HEK293 (cell line): Measurements from ENCODE around the gene TPP2.

Source experiments
- TRIM28 ChIP-seq: IDR thresholded peaks from 2 replicates; pipeline ENCODE4 v1.6.1; 2011; ENCODE audit warnings: low read length, control low read depth, borderline replicate concordance
- ZNF140 ChIP-seq: fragments of 450-650 bp; formaldehyde crosslinking; IDR thresholded peaks from 2 replicates; pipeline ENCODE4 v1.5.1; 2016; ENCODE audit warnings: missing biosample characterization, missing genetic modification characterization
- ZNF266 ChIP-seq: fragments of 450-650 bp; formaldehyde crosslinking; IDR thresholded peaks from 2 replicates; pipeline ENCODE4 v1.5.1; 2016; ENCODE audit warnings: missing biosample characterization, missing genetic modification characterization, low read depth
- ZNF302 ChIP-seq: fragments of 450-650 bp; formaldehyde crosslinking; IDR thresholded peaks from 2 replicates; pipeline ENCODE4 v1.5.1; 2016; ENCODE audit warnings: missing biosample characterization, missing genetic modification characterization, low read depth
- ZNF423 ChIP-seq: fragments of 450-650 bp; formaldehyde crosslinking; IDR thresholded peaks from 2 replicates; pipeline ENCODE4 v1.5.1; 2016; ENCODE audit warnings: missing biosample characterization, missing genetic modification characterization
- ZNF558 ChIP-seq: fragments of 450-650 bp; formaldehyde crosslinking; IDR thresholded peaks from 2 replicates; pipeline ENCODE4 v1.5.1; 2016; ENCODE audit warnings: missing biosample characterization, missing genetic modification characterization
- ZNF792 ChIP-seq: fragments of 450-650 bp; formaldehyde crosslinking; IDR thresholded peaks from 2 replicates; pipeline ENCODE4 v1.5.1; 2016; ENCODE audit warnings: missing biosample characterization, missing genetic modification characterization
- TF ChIP-seq, protein P1 (sequence below): fragments of 450-650 bp; formaldehyde crosslinking; IDR thresholded peaks from 2 replicates; pipeline ENCODE4 v1.5.1; 2016; ENCODE audit warnings: missing biosample characterization, missing genetic modification characterization
- TF ChIP-seq, protein P2 (sequence below): sonication (generic); formaldehyde crosslinking; IDR thresholded peaks from 2 replicates; pipeline ENCODE4 v1.8.1; 2022; ENCODE audit warnings: mild to moderate bottlenecking, moderate library complexity, missing genetic modification reagents
- TF ChIP-seq, protein P3 (sequence below): fragments of 450-650 bp; formaldehyde crosslinking; optimal IDR thresholded peaks from 2 replicates; pipeline ENCODE3; 2016; ENCODE audit warnings: missing biosample characterization, mild to moderate bottlenecking, missing genetic modification characterization
- TF ChIP-seq, protein P4 (sequence below): fragments of 450-650 bp; formaldehyde crosslinking; conservative IDR thresholded peaks from 2 replicates; pipeline ENCODE4 v1.5.1; 2016; ENCODE audit warnings: low read depth, missing biosample characterization, missing genetic modification characterization
- TF ChIP-seq, protein P5 (sequence below): fragments of 450-650 bp; formaldehyde crosslinking; IDR thresholded peaks from 2 replicates; pipeline ENCODE4 v1.5.1; 2016; ENCODE audit warnings: missing biosample characterization, missing genetic modification characterization, borderline replicate concordance

DNA sequence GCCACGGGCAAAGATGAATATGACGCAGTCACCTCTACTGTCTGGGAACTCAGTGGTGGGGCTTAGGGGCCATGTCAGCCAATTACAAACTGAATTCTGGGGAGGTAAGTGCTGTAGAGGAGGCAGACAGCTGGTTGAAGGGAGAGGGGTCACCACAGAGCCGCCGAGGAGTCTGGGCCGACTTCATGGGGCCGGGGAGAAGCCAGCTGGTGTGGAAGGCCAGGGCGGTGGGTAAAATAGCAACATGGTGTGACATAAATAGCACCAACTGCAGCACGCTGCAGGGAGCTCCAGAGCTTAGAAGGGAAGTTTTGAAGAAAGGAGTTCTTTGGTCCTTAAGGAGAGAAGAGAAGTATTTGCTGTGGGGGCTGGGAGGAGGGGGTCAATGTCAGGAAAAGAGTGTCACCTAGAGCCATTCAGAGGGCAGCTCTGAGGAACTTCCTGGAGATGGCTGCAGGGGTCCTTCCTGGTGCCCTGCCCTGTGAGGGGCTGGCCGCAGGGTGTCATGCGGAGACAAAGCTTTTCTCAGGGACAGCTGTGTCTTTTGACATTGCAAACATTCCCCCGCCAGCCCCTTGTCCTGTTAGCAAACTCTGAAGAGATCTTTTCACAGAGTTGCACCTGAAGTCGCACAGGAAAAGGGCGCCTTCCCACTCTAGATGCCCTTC is 91.7 kb downstream of the TPP2 start:
- TF ChIP-seq ZNF140 (tag by site-specific recombination) (no peak), ZNF558 (tag by site-specific recombination) (no peak), ZNF792 (tag by site-specific recombination) (no peak), ZNF266 (no peak), ZNF302 (tag by site-specific recombination) (no peak), ZNF423 (no peak), TRIM28 (no peak)
- TF ChIP-seq, protein P1, sequence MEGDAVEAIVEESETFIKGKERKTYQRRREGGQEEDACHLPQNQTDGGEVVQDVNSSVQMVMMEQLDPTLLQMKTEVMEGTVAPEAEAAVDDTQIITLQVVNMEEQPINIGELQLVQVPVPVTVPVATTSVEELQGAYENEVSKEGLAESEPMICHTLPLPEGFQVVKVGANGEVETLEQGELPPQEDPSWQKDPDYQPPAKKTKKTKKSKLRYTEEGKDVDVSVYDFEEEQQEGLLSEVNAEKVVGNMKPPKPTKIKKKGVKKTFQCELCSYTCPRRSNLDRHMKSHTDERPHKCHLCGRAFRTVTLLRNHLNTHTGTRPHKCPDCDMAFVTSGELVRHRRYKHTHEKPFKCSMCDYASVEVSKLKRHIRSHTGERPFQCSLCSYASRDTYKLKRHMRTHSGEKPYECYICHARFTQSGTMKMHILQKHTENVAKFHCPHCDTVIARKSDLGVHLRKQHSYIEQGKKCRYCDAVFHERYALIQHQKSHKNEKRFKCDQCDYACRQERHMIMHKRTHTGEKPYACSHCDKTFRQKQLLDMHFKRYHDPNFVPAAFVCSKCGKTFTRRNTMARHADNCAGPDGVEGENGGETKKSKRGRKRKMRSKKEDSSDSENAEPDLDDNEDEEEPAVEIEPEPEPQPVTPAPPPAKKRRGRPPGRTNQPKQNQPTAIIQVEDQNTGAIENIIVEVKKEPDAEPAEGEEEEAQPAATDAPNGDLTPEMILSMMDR (tag by site-specific recombination), result no peak
- TF ChIP-seq, protein P2, sequence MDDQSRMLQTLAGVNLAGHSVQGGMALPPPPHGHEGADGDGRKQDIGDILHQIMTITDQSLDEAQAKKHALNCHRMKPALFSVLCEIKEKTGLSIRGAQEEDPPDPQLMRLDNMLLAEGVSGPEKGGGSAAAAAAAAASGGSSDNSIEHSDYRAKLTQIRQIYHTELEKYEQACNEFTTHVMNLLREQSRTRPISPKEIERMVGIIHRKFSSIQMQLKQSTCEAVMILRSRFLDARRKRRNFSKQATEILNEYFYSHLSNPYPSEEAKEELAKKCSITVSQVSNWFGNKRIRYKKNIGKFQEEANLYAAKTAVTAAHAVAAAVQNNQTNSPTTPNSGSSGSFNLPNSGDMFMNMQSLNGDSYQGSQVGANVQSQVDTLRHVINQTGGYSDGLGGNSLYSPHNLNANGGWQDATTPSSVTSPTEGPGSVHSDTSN, result no peak
- TF ChIP-seq, protein P3, sequence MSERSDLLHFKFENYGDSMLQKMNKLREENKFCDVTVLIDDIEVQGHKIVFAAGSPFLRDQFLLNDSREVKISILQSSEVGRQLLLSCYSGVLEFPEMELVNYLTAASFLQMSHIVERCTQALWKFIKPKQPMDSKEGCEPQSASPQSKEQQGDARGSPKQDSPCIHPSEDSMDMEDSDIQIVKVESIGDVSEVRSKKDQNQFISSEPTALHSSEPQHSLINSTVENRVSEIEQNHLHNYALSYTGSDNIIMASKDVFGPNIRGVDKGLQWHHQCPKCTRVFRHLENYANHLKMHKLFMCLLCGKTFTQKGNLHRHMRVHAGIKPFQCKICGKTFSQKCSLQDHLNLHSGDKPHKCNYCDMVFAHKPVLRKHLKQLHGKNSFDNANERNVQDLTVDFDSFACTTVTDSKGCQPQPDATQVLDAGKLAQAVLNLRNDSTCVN (tag by site-specific recombination), result no peak
- TF ChIP-seq, protein P4, sequence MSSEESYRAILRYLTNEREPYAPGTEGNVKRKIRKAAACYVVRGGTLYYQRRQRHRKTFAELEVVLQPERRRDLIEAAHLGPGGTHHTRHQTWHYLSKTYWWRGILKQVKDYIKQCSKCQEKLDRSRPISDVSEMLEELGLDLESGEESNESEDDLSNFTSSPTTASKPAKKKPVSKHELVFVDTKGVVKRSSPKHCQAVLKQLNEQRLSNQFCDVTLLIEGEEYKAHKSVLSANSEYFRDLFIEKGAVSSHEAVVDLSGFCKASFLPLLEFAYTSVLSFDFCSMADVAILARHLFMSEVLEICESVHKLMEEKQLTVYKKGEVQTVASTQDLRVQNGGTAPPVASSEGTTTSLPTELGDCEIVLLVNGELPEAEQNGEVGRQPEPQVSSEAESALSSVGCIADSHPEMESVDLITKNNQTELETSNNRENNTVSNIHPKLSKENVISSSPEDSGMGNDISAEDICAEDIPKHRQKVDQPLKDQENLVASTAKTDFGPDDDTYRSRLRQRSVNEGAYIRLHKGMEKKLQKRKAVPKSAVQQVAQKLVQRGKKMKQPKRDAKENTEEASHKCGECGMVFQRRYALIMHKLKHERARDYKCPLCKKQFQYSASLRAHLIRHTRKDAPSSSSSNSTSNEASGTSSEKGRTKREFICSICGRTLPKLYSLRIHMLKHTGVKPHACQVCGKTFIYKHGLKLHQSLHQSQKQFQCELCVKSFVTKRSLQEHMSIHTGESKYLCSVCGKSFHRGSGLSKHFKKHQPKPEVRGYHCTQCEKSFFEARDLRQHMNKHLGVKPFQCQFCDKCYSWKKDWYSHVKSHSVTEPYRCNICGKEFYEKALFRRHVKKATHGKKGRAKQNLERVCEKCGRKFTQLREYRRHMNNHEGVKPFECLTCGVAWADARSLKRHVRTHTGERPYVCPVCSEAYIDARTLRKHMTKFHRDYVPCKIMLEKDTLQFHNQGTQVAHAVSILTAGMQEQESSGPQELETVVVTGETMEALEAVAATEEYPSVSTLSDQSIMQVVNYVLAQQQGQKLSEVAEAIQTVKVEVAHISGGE (tag by site-specific recombination), result no peak
- TF ChIP-seq, protein P5, sequence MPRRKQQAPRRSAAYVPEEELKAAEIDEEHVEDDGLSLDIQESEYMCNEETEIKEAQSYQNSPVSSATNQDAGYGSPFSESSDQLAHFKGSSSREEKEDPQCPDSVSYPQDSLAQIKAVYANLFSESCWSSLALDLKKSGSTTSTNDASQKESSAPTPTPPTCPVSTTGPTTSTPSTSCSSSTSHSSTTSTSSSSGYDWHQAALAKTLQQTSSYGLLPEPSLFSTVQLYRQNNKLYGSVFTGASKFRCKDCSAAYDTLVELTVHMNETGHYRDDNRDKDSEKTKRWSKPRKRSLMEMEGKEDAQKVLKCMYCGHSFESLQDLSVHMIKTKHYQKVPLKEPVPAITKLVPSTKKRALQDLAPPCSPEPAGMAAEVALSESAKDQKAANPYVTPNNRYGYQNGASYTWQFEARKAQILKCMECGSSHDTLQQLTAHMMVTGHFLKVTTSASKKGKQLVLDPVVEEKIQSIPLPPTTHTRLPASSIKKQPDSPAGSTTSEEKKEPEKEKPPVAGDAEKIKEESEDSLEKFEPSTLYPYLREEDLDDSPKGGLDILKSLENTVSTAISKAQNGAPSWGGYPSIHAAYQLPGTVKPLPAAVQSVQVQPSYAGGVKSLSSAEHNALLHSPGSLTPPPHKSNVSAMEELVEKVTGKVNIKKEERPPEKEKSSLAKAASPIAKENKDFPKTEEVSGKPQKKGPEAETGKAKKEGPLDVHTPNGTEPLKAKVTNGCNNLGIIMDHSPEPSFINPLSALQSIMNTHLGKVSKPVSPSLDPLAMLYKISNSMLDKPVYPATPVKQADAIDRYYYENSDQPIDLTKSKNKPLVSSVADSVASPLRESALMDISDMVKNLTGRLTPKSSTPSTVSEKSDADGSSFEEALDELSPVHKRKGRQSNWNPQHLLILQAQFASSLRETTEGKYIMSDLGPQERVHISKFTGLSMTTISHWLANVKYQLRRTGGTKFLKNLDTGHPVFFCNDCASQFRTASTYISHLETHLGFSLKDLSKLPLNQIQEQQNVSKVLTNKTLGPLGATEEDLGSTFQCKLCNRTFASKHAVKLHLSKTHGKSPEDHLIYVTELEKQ, result no peak
